CD14-positive monocyte (primary cell): ENCODE results near the gene MIXL1. TPM values are rescaled to one million over a fixed set of nuclear protein-coding genes. Genes with fewer than 3 reads are reported as not detected.

ENCODE experiments used
- DNase-seq, 3 donors: peaks; one replicate each; pipeline ENCODE4 v3.0.0-alpha.2; 2011 to 2022
- H2AFZ ChIP-seq: 2 replicates; pipeline ENCODE4 v1.6.0; 2012; ENCODE audit warnings: mild to moderate bottlenecking, low read depth, low read length, inconsistent platforms; ENCODE audit not compliant: insufficient read depth, poor library complexity, severe bottlenecking
- H3K27ac ChIP-seq, 2 donors: 1 replicate in 1 of 2; 2 replicates in 1 of 2; pipeline ENCODE4 v1.5.1; 2012 to 2013; ENCODE audit warnings: low read length in 2 of 2, control low read depth in 1 of 2, inconsistent platforms in 1 of 2, low read depth in 1 of 2, mild to moderate bottlenecking in 1 of 2
- H3K27me3 ChIP-seq, 2 donors: one replicate each; pipeline versions ENCODE4 v1.6.0 to v1.6.1; 2011 to 2013; ENCODE audit warnings: low read length in 2 of 2; ENCODE audit not compliant: control insufficient read depth in 2 of 2, insufficient read depth in 2 of 2
- H3K36me3 ChIP-seq, 2 donors: replicated peaks in 1 of 2; 1 replicate in 1 of 2; 2 replicates in 1 of 2; pipeline versions ENCODE4 v1.5.1 to v1.6.1; 2012 to 2013; ENCODE audit warnings: low read length in 2 of 2, control low read depth in 1 of 2, inconsistent platforms in 1 of 2, mild to moderate bottlenecking in 1 of 2; ENCODE audit not compliant: insufficient read depth in 2 of 2, control insufficient read depth in 1 of 2
- H3K4me1 ChIP-seq, 2 donors: 1 replicate in 1 of 2; 2 replicates in 1 of 2; pipeline versions ENCODE4 v1.5.1 to v1.6.1; 2012 to 2013; ENCODE audit warnings: low read length in 2 of 2, control low read depth in 1 of 2, inconsistent platforms in 1 of 2, mild to moderate bottlenecking in 1 of 2, moderate library complexity in 1 of 2; ENCODE audit not compliant: insufficient read depth in 2 of 2, control insufficient read depth in 1 of 2
- H3K4me2 ChIP-seq: replicated peaks from 2 replicates; pipeline ENCODE3; 2012; ENCODE audit warnings: low read length, moderate library complexity, mild to moderate bottlenecking; ENCODE audit not compliant: poor library complexity, severe bottlenecking; ENCODE audit errors: extremely low read depth
- H3K4me3 ChIP-seq, 3 experiments: fragments of 200-600 bp in 1 of 3; sonication (generic) in 1 of 3; replicated peaks in 1 of 3; 1 replicate in 2 of 3; 2 replicates in 1 of 3; pipeline ENCODE4 v1.5.1; 2011 to 2013; ENCODE audit warnings: low read length in 3 of 3, mild to moderate bottlenecking in 3 of 3, control low read depth in 2 of 3, low read depth in 2 of 3, inconsistent platforms in 1 of 3, moderate library complexity in 1 of 3
- H3K79me2 ChIP-seq: 2 replicates; pipeline ENCODE4 v1.6.0; 2012; ENCODE audit warnings: mild to moderate bottlenecking, control low read depth, inconsistent platforms, low read length, moderate library complexity; ENCODE audit not compliant: insufficient read depth
- H3K9ac ChIP-seq: 2 replicates; pipeline ENCODE4 v1.6.0; 2017; ENCODE audit warnings: low read length, mild to moderate bottlenecking; ENCODE audit not compliant: insufficient read depth, poor library complexity, severe bottlenecking
- H3K9me3 ChIP-seq, 2 donors: replicated peaks in 1 of 2; 1 replicate in 1 of 2; 2 replicates in 1 of 2; pipeline versions ENCODE4 v1.5.1 to v1.6.1; 2012 to 2013; ENCODE audit warnings: low read length in 2 of 2, control low read depth in 1 of 2; ENCODE audit not compliant: control insufficient read depth in 1 of 2, insufficient read depth in 1 of 2
- H4K20me1 ChIP-seq: 2 replicates; pipeline ENCODE4 v1.6.0; 2012; ENCODE audit warnings: mild to moderate bottlenecking, low read length, control low read depth, moderate library complexity; ENCODE audit not compliant: insufficient read depth
- H3K27ac Mint-ChIP-seq, 7 donors: one replicate each; pipeline ENCODE4 v1.8.0; 2020; ENCODE audit warnings: mild to moderate bottlenecking in 7 of 7, mixed read lengths in 7 of 7, moderate library complexity in 6 of 7, inconsistent platforms in 2 of 7
- H3K27me3 Mint-ChIP-seq, 3 donors: one replicate each; pipeline ENCODE4 v1.8.0; 2021 to 2022; ENCODE audit warnings: low read depth in 3 of 3, mild to moderate bottlenecking in 3 of 3, mixed read lengths in 3 of 3, moderate library complexity in 3 of 3, inconsistent platforms in 1 of 3
- H3K36me3 Mint-ChIP-seq, 2 donors: one replicate each; pipeline ENCODE4 v1.8.0; 2020; ENCODE audit warnings: mixed read lengths in 2 of 2, inconsistent platforms in 1 of 2, mild to moderate bottlenecking in 1 of 2
- H3K4me1 Mint-ChIP-seq: one replicate; pipeline ENCODE4 v1.8.0; 2020; ENCODE audit warnings: mild to moderate bottlenecking, mixed read lengths
- H3K4me3 Mint-ChIP-seq, 2 donors: one replicate each; pipeline ENCODE4 v1.8.0; 2020; ENCODE audit warnings: mild to moderate bottlenecking in 2 of 2, mixed read lengths in 2 of 2, moderate library complexity in 1 of 2
- H3K9me3 Mint-ChIP-seq, 7 donors: one replicate each; pipeline ENCODE4 v1.8.0; 2020 to 2022; ENCODE audit warnings: mixed read lengths in 7 of 7, mild to moderate bottlenecking in 6 of 7, moderate library complexity in 6 of 7, inconsistent platforms in 2 of 7
- WGBS: methylation state at CpG from one replicate; pipeline ENCODE4 v1.1.5; 2013; ENCODE audit warnings: missing lambda C conversion rate; ENCODE audit not compliant: insufficient coverage; 5-methylcytosine and 5-hydroxymethylcytosine counted together
- intact Hi-C, 2 donors: fragments of 100-400 bp; cut with micrococcal nuclease; formaldehyde crosslinking; loops; one replicate each; pipeline versions ENCODE4 v1.15.0 to v1.15.1; 2023
- polyA plus RNA-seq, 3 donors: library from polyadenylated mRNA; depleted of rRNA in 1 of 3; unstranded in 2 of 3; stranded (reverse) in 1 of 3; fragments of 300-500 nt in 2 of 3; fragments of >200 nt in 1 of 3; fragmentation: Illumina TruSeq in 2 of 3; gene quantifications; 1 replicate in 2 of 3; 2 replicates in 1 of 3; pipeline ENCODE4 v1.2.3, GENCODE V29; 2012 to 2021
- TF ChIP-seq, protein P1 (sequence below): fragments of 200-600 bp; IDR thresholded peaks from one replicate; pipeline ENCODE4 v1.8.0; 2022; ENCODE audit warnings: antibody characterized with exemption, mild to moderate bottlenecking

The MIXL1 gene
- polyA plus RNA-seq, 3 donors: not detected

DNA sequence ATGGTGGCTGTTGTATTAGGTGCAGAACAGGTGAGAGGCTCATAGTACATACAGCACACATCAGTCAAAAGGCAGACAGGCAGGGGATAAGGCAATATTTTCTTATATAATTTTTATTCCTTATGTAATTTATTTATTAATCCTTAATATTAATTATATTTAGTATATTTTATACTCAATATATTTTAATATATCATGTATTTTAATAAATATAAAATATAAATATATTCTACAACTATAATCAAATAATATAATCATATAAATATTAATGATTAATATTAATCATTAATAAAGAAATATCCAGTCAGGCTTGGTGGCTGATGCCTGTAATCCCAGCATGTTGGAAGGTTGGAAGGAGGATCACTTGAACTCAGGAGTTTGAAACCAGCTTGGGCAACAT, 19.3 kb upstream of the MIXL1 start:
- TF ChIP-seq, protein P1, sequence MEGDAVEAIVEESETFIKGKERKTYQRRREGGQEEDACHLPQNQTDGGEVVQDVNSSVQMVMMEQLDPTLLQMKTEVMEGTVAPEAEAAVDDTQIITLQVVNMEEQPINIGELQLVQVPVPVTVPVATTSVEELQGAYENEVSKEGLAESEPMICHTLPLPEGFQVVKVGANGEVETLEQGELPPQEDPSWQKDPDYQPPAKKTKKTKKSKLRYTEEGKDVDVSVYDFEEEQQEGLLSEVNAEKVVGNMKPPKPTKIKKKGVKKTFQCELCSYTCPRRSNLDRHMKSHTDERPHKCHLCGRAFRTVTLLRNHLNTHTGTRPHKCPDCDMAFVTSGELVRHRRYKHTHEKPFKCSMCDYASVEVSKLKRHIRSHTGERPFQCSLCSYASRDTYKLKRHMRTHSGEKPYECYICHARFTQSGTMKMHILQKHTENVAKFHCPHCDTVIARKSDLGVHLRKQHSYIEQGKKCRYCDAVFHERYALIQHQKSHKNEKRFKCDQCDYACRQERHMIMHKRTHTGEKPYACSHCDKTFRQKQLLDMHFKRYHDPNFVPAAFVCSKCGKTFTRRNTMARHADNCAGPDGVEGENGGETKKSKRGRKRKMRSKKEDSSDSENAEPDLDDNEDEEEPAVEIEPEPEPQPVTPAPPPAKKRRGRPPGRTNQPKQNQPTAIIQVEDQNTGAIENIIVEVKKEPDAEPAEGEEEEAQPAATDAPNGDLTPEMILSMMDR: no peak
- Mint-ChIP-seq H3K4me3 (no peak overlapping the region), H3K36me3 (no peaks in the 10 kb centered on the region), H3K27me3 (peaks cover 0 to 5% (median 1%) of the 10 kb centered on the region in 3 donors), H3K4me1 (peaks cover 8% of the 10 kb centered on the region), H3K27ac (no peak overlapping the region), H3K9me3 (no peaks in the 10 kb centered on the region)
- Histone ChIP-seq H3K9ac (no peak overlapping the region), H4K20me1 (no peaks in the 10 kb centered on the region), H3K4me3 (no peak overlapping the region), H3K27me3 (no peaks in the 10 kb centered on the region), H3K36me3 (no peaks in the 10 kb centered on the region), H3K27ac (no peak overlapping the region), H2AFZ (no peak overlapping the region), H3K4me1 (peaks cover 6 to 8% of the 10 kb centered on the region in 2 donors), H3K79me2 (no peaks in the 10 kb centered on the region), H3K9me3 (no peaks in the 10 kb centered on the region), H3K4me2 (no peak overlapping the region)
- DNase-seq: no peak
- intact Hi-C loops: no loop called here

DNA sequence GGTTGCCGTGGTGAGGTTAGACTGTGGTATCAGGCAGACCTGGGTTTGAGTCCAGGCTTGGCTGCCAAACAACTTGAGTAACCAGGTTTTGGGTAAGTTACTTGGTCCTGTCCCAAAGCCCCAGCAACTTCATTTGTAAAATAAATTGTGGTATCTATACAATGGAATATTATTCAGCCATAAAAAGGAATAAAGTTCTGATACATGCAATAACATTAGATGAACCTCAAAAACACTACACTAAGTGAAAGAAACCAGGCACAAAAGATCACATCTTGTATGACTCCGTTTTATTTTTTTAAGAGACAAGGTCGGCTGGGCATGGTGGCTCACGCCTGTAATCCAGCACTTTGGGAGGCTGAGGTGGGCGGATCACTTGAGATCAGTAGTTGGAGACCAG, 16.4 kb upstream of the MIXL1 start:
- Histone ChIP-seq H3K27ac (no peak overlapping the region), H3K36me3 (no peaks in the 10 kb centered on the region), H2AFZ (no peak overlapping the region), H3K27me3 (no peaks in the 10 kb centered on the region), H3K79me2 (no peaks in the 10 kb centered on the region), H4K20me1 (no peaks in the 10 kb centered on the region), H3K9ac (no peak overlapping the region), H3K4me2 (no peak overlapping the region), H3K4me3 (no peak overlapping the region), H3K4me1 (no peaks in the 10 kb centered on the region), H3K9me3 (no peaks in the 10 kb centered on the region)
- Mint-ChIP-seq H3K27ac (no peak overlapping the region), H3K4me3 (no peak overlapping the region), H3K4me1 (no peaks in the 10 kb centered on the region), H3K36me3 (no peaks in the 10 kb centered on the region), H3K9me3 (no peaks in the 10 kb centered on the region), H3K27me3 (peaks cover 0 to 5% (median 0%) of the 10 kb centered on the region in 3 donors)
- 97% methylated on average over 4 of the region's 5 CpGs for WGBS
- no peak for DNase-seq
- intact Hi-C loops: no loop called here
- TF ChIP-seq, protein P1: no peak
